Mesothelial cell of epicardium (in vitro differentiated cells): ENCODE results near the gene NXPE2. TPM values are rescaled to one million over a fixed set of nuclear protein-coding genes. Genes with fewer than 3 reads are reported as not detected.
A peak's percentile ranks its signal among the peaks of the same experiment; 100 is the strongest.

Source experiments
- DNase-seq, 2 experiments: peaks; one replicate each; pipeline ENCODE4 v3.0.0; 2021; ENCODE audit warnings: low spot score in 2 of 2; ENCODE audit not compliant: unreplicated experiment in 2 of 2
- H3K27ac Mint-ChIP-seq: 2 replicates; pipeline ENCODE4 v1.8.0; 2021; ENCODE audit warnings: mixed read lengths
- H3K27me3 Mint-ChIP-seq: 2 replicates; pipeline ENCODE4 v1.8.0; 2021; ENCODE audit warnings: low read depth, mixed read lengths
- H3K36me3 Mint-ChIP-seq: 2 replicates; pipeline ENCODE4 v1.8.0; 2021; ENCODE audit warnings: mixed read lengths
- H3K4me1 Mint-ChIP-seq: 2 replicates; pipeline ENCODE4 v1.8.0; 2021; ENCODE audit warnings: mixed read lengths
- H3K4me3 Mint-ChIP-seq: 2 replicates; pipeline ENCODE4 v1.8.0; 2021; ENCODE audit warnings: mild to moderate bottlenecking, moderate library complexity, mixed read lengths
- H3K9me3 Mint-ChIP-seq: 2 replicates; pipeline ENCODE4 v1.8.0; 2021; ENCODE audit warnings: mixed read lengths
- total RNA-seq: library from RNA; stranded (reverse); gene quantifications from 3 replicates; pipeline ENCODE4 v1.2.1, GENCODE V29; 2021
- TF ChIP-seq, protein P1 (sequence below): fragments of 200-600 bp; sonication (generic); IDR thresholded peaks from one replicate; pipeline ENCODE4 v1.5.0; 2021; ENCODE audit warnings: antibody characterized with exemption; ENCODE audit not compliant: unreplicated experiment

The NXPE2 gene
- total RNA-seq, 1 donor from 2014 or later = 0.34 TPM

DNA sequence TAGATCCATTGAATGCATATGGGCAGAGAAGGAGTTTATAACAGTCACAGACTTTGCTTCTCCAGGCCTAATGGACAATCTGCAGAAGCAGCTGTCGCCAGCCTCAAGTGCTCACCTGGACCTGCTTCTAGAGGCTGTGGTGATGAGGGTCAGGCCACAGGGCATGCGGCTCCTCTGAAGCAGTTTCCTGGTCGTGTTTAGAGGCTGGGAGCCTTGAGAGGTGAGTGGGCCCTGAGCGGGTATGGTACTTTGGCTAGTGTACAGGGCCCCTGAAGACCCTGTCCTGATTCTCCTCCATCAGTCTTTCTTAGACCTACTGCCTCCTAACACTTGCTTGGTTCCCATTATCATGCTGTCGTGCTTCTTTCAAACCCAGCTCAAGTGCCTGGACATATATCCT, 41.2 kb downstream of the NXPE2 start:
- Mint-ChIP-seq H3K27me3 (peaks cover 11% of the 10 kb centered on the region), H3K36me3 (no peaks in the 10 kb centered on the region), H3K4me3 (no peak overlapping the region), H3K27ac (no peak overlapping the region), H3K9me3 (no peaks in the 10 kb centered on the region), H3K4me1 (no peaks in the 10 kb centered on the region)
- no peak for DNase-seq
- TF ChIP-seq, protein P1, sequence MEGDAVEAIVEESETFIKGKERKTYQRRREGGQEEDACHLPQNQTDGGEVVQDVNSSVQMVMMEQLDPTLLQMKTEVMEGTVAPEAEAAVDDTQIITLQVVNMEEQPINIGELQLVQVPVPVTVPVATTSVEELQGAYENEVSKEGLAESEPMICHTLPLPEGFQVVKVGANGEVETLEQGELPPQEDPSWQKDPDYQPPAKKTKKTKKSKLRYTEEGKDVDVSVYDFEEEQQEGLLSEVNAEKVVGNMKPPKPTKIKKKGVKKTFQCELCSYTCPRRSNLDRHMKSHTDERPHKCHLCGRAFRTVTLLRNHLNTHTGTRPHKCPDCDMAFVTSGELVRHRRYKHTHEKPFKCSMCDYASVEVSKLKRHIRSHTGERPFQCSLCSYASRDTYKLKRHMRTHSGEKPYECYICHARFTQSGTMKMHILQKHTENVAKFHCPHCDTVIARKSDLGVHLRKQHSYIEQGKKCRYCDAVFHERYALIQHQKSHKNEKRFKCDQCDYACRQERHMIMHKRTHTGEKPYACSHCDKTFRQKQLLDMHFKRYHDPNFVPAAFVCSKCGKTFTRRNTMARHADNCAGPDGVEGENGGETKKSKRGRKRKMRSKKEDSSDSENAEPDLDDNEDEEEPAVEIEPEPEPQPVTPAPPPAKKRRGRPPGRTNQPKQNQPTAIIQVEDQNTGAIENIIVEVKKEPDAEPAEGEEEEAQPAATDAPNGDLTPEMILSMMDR = no peak

DNA sequence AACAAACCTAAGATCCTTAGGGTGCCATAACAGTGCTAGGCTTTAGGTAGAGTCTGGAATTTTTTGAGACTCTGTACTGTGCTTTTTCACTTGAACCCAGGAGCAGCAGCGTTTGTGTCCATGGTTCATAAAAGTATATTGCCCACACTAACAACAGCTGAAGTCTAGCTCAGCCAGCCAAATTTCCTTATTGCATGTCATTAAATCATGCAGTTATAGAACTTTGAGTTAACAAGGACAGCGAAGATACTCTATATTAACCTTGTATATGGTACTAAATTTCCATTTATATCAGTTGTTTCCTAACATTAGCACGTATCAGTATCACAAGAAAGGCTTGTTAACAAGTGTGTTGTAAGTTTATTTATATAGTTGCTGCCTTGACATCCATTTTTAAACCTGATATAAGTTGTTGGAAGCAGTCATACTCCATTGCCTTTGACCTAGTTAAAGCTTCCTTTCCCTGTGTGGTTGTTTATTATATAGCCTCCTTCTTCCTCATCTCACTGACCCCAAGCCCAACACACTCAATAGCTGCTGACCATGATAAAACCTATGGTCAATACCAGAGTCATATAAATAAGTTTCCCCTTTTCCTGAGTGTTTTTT, 46.7 kb downstream of the NXPE2 start:
- Mint-ChIP-seq H3K9me3 (peaks cover 17% of the 10 kb centered on the region), H3K27me3 (peaks cover 23% of the 10 kb centered on the region), H3K27ac (no peak overlapping the region), H3K4me3 (no peak overlapping the region), H3K36me3 (no peaks in the 10 kb centered on the region), H3K4me1 (no peaks in the 10 kb centered on the region)
- TF ChIP-seq, protein P1 = no peak
- DNase-seq = no peak

DNA sequence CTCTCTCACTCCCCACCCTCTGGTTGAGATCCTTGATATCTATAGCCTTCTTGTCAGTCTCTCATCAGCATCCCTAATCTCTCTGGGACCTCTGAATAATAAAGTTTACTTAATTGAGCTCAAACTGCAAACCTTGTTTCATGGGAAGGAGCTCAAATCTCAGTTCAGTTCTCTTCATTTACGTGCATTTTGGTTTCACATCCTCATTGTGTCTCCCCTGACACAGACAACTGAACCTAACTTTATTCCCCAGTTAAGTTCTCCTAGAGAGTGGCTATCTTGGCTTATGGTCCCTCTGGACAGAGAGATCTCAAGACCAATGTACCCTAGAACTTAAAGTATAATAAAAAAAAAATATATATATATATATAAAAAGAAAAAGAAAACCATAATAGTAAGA, 47.3 kb downstream of the NXPE2 start:
- H3K27me3 Mint-ChIP-seq = peaks cover 25% of the 10 kb centered on the region
- H3K4me1 Mint-ChIP-seq = no peaks in the 10 kb centered on the region
- H3K9me3 Mint-ChIP-seq = peaks cover 17% of the 10 kb centered on the region
- no peak overlapping the region for H3K4me3 Mint-ChIP-seq
- no peak overlapping the region for H3K27ac Mint-ChIP-seq
- H3K36me3 Mint-ChIP-seq = no peaks in the 10 kb centered on the region
- DNase-seq = no peak
- TF ChIP-seq, protein P1 = no peak

DNA sequence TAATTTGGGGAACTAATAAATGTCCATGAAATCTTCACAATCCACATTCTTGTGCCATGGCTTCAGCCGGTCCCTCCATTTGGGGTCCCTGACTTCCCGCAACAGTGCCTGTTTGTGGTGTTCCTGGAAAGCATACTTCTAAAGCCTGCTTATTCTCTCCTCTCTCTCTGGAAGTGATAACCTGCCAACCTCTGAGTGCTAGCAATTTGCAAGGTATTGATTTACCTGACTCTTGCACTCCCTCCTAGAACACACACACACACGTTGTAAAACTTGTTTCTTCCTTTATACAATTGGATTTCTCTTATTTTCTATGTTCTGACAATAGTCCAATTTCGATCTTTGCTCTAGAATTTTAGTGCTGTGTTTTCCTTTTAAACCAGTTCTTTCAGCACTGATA, 58.5 kb downstream of the NXPE2 start:
- Mint-ChIP-seq H3K9me3 (peaks cover 13% of the 10 kb centered on the region), H3K27me3 (peaks cover 20% of the 10 kb centered on the region), H3K4me1 (no peaks in the 10 kb centered on the region), H3K27ac (no peak overlapping the region), H3K36me3 (no peaks in the 10 kb centered on the region), H3K4me3 (no peak overlapping the region)
- no peak for DNase-seq
- TF ChIP-seq, protein P1 = no peak

DNA sequence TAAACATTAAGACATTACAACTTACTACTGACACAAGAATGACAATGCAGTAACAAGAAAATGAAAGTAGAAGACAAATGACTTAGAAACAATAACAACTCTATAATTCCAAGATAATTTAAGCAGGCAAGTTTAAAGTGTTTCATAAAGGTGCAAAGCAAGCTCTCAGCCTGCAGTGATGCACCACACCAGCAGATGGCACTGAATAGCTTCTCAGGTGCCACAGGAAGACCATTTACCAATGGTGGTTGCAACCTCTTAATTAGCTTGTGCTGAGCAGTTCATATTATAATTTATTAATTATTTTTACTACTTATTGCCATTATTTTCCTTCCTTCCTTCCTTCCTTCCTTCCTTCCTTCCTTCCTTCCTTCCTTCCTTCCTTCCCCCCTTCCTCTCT, 60.6 kb downstream of the NXPE2 start:
- peaks cover 13% of the 10 kb centered on the region for H3K9me3 Mint-ChIP-seq
- DNase-seq = no peak
- TF ChIP-seq, protein P1 = peak; percentile 32
- no peak overlapping the region for H3K27ac Mint-ChIP-seq
- H3K4me1 Mint-ChIP-seq = no peaks in the 10 kb centered on the region
- H3K27me3 Mint-ChIP-seq = peaks cover 12% of the 10 kb centered on the region
- H3K4me3 Mint-ChIP-seq = no peak overlapping the region
- no peaks in the 10 kb centered on the region for H3K36me3 Mint-ChIP-seq

DNA sequence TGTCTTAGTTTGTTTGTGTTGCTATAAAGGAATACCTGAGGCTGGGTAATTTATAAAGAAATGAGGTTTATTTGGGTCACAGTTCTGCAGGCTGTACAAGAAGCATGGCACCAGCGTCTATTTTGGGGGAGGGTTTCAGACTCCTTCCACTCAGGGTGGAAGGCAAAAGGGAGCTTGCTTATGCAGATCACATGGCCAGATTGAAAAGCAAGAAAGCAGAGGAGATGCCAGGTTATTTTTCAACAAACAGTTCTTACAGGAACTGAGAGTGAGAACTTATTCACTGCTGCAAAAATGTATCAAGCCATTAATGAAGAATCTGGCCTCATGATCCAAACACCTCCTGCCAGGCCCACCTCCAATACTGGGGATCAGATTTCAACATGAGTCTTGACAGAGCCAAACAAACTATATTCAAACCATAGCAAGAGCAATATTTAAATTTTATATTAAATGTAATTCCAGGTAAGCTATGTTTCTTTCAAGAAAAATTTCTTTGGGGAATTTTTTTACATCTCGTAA, 66.9 kb downstream of the NXPE2 start:
- no peaks in the 10 kb centered on the region for H3K36me3 Mint-ChIP-seq
- TF ChIP-seq, protein P1 = no peak
- peaks cover 16% of the 10 kb centered on the region for H3K9me3 Mint-ChIP-seq
- H3K4me3 Mint-ChIP-seq = no peak overlapping the region
- peaks cover 20% of the 10 kb centered on the region for H3K27me3 Mint-ChIP-seq
- no peak overlapping the region for H3K27ac Mint-ChIP-seq
- H3K4me1 Mint-ChIP-seq = no peaks in the 10 kb centered on the region
- no peak for DNase-seq
